Caco-2 (cell line): ENCODE data around the gene ATXN7. TPM values are rescaled to one million over a fixed set of nuclear protein-coding genes. Genes with fewer than 3 reads are reported as not detected.

Experiments used
- BruUV-seq: library from RNA; stranded (reverse); fragments of 400-500 nt; replicated peaks from 2 replicates; lab custom pipeline; 2021; lab: Mats Ljungman, UMichigan
- CTCF ChIA-PET: fragments of 300-600 bp; sonication (Branson Sonifier 250); formaldehyde crosslinking; loops from one replicate; lab custom pipeline; 2022; ENCODE audit warnings: antibody characterized with exemption; lab: Charles Lee
- POLR2A ChIA-PET: fragments of 300-600 bp; sonication (Branson Sonifier 250); formaldehyde crosslinking; loops from one replicate; lab custom pipeline; 2022; ENCODE audit warnings: antibody characterized with exemption; lab: Charles Lee
- DNase-seq, 2 experiments: peaks; one replicate each; pipeline versions ENCODE4 v3.0.0 to v3.0.0-alpha.2; 2020 to 2022
- H3K27me3 ChIP-seq: replicated peaks from 2 replicates; pipeline ENCODE4 v1.6.0; 2011; ENCODE audit warnings: low read length; ENCODE audit not compliant: control insufficient read depth, insufficient read depth
- H3K36me3 ChIP-seq: 2 replicates; pipeline ENCODE4 v1.5.1; 2011; ENCODE audit warnings: low read length; ENCODE audit not compliant: control insufficient read depth, insufficient read depth
- H3K4me1 ChIP-seq: fragments of 250-450 bp; sonication (Bioruptor Pico); 2 replicates; pipeline ENCODE4 v1.5.1; 2020; ENCODE audit warnings: mild to moderate bottlenecking
- H3K4me3 ChIP-seq: 2 replicates; pipeline ENCODE4 v1.5.1; 2011; ENCODE audit warnings: low read depth, mild to moderate bottlenecking, control low read depth, low read length
- H3K9me3 ChIP-seq: fragments of 250-450 bp; sonication (Bioruptor Pico); 2 replicates; pipeline ENCODE4 v1.5.1; 2020; ENCODE audit warnings: mild to moderate bottlenecking, moderate library complexity
- H3K27ac Mint-ChIP-seq: one replicate; pipeline ENCODE4 v1.8.0; 2022; ENCODE audit warnings: mixed read lengths; ENCODE audit not compliant: unreplicated experiment
- H3K27me3 Mint-ChIP-seq: one replicate; pipeline ENCODE4 v1.8.0; 2022; ENCODE audit warnings: mixed read lengths; ENCODE audit not compliant: insufficient read depth, unreplicated experiment
- H3K36me3 Mint-ChIP-seq: one replicate; pipeline ENCODE4 v1.8.0; 2022; ENCODE audit warnings: mild to moderate bottlenecking, mixed read lengths; ENCODE audit not compliant: insufficient read depth, unreplicated experiment
- H3K4me1 Mint-ChIP-seq: one replicate; pipeline ENCODE4 v1.8.0; 2022; ENCODE audit warnings: low read depth, mixed read lengths; ENCODE audit not compliant: unreplicated experiment
- H3K4me3 Mint-ChIP-seq: one replicate; pipeline ENCODE4 v1.8.0; 2022; ENCODE audit warnings: mild to moderate bottlenecking, moderate library complexity, mixed read lengths; ENCODE audit not compliant: unreplicated experiment
- H3K9me3 Mint-ChIP-seq: one replicate; pipeline ENCODE4 v1.8.0; 2022; ENCODE audit warnings: mixed read lengths; ENCODE audit not compliant: unreplicated experiment
- intact Hi-C: fragments of 100-400 bp; cut with micrococcal nuclease; formaldehyde crosslinking; loops from one replicate; pipeline ENCODE4 v1.10.0; 2022; ENCODE audit not compliant: unreplicated experiment
- total RNA-seq: library from RNA; stranded (reverse); gene quantifications from 2 replicates; pipeline ENCODE4 v1.2.3, GENCODE V29; 2022
- TF ChIP-seq, protein P1 (sequence below), 2 experiments: fragments of 200-600 bp in 1 of 2; IDR thresholded peaks; 1 replicate in 1 of 2; 2 replicates in 1 of 2; pipeline versions ENCODE4 v1.5.1 to v1.8.0; 2011 to 2022; ENCODE audit warnings: antibody characterized with exemption in 1 of 2, control low read depth in 1 of 2, inconsistent platforms in 1 of 2, low read depth in 1 of 2, low read length in 1 of 2, mild to moderate bottlenecking in 1 of 2, moderate library complexity in 1 of 2; ENCODE audit not compliant: insufficient read depth in 1 of 2, severe bottlenecking in 1 of 2, unreplicated experiment in 1 of 2

Gene ATXN7
- total RNA-seq, 1 experiment from 2014 or later: 22.5 TPM

DNA sequence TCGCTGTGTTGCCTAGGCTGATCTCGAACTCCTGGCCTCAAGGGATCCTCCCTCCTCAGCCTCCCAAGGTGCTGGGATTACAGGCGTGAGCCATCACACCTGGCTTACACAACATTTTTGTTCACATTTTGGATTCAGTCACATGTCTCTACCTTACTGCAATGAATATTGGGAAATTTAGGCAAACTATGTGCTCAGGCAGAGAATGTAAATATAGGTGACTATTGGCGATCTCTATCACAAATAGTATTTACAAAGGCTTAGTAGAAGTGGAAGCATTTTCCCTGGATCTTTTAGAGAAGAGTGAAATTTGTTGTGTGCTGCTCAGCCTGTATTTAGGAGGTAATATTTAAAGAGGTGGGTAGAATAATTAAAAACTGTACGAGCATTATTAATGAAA lies 27.9 kb downstream of the ATXN7 start:
- TF ChIP-seq, protein P1, sequence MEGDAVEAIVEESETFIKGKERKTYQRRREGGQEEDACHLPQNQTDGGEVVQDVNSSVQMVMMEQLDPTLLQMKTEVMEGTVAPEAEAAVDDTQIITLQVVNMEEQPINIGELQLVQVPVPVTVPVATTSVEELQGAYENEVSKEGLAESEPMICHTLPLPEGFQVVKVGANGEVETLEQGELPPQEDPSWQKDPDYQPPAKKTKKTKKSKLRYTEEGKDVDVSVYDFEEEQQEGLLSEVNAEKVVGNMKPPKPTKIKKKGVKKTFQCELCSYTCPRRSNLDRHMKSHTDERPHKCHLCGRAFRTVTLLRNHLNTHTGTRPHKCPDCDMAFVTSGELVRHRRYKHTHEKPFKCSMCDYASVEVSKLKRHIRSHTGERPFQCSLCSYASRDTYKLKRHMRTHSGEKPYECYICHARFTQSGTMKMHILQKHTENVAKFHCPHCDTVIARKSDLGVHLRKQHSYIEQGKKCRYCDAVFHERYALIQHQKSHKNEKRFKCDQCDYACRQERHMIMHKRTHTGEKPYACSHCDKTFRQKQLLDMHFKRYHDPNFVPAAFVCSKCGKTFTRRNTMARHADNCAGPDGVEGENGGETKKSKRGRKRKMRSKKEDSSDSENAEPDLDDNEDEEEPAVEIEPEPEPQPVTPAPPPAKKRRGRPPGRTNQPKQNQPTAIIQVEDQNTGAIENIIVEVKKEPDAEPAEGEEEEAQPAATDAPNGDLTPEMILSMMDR (IDR thresholded peaks at IDR 0.05; ENCODE audit: insufficient read depth in 1 of 2, low read depth in 1 of 2, low read length in 1 of 2, severe bottlenecking in 1 of 2, unreplicated experiment in 1 of 2): no peak
- CTCF ChIA-PET: no interaction called here
- intact Hi-C loops: loop anchor here (1.0 kb wide), 1 partner anchor 21 kb away; the partner anchor contains the start of gene SCAANT1
- peak in 1 of 2 experiments; percentile 36 for DNase-seq
- H3K4me1 ChIP-seq: no peaks in the 10 kb centered on the region
- no TSS peak for BruUV-seq
- Mint-ChIP-seq H3K36me3 (no peaks in the 10 kb centered on the region), H3K27me3 (no peaks in the 10 kb centered on the region), H3K4me3 (no peak overlapping the region), H3K9me3 (no peaks in the 10 kb centered on the region), H3K4me1 (no peaks in the 10 kb centered on the region), H3K27ac (no peak overlapping the region)
- H3K27me3 ChIP-seq: no peaks in the 10 kb centered on the region
- H3K9me3 ChIP-seq: no peaks in the 10 kb centered on the region
- POLR2A ChIA-PET: no interaction called here
- H3K36me3 ChIP-seq: no peaks in the 10 kb centered on the region
- H3K4me3 ChIP-seq: no peak overlapping the region

- ChIA-PET POLR2A (no interaction called here), CTCF (no interaction called here)
- Histone ChIP-seq H3K36me3 (no peaks in the 10 kb centered on the region), H3K9me3 (no peaks in the 10 kb centered on the region), H3K4me1 (no peaks in the 10 kb centered on the region), H3K4me3 (no peak overlapping the region), H3K27me3 (no peaks in the 10 kb centered on the region)
- intact Hi-C loops: no loop called here
- TF ChIP-seq, protein P1 (IDR thresholded peaks at IDR 0.05; ENCODE audit: insufficient read depth in 1 of 2, low read depth in 1 of 2, low read length in 1 of 2, severe bottlenecking in 1 of 2, unreplicated experiment in 1 of 2): no peak
- Mint-ChIP-seq H3K4me3 (no peak overlapping the region), H3K27me3 (no peaks in the 10 kb centered on the region), H3K4me1 (no peaks in the 10 kb centered on the region), H3K36me3 (peaks cover 5% of the 10 kb centered on the region), H3K9me3 (no peaks in the 10 kb centered on the region), H3K27ac (no peak overlapping the region)
- DNase-seq: no peak
- BruUV-seq: no TSS peak
These were observed 29.2 kb downstream of the ATXN7 start for GRCh38 chr3:63892773-63893352.

GRCh38 chr3:63895422-63896189 lies 31.9 kb downstream of the ATXN7 start:
- H3K9me3 Mint-ChIP-seq: no peaks in the 10 kb centered on the region
- Histone ChIP-seq H3K4me1 (no peaks in the 10 kb centered on the region), H3K4me3 (no peak overlapping the region), H3K27me3 (no peaks in the 10 kb centered on the region), H3K36me3 (no peaks in the 10 kb centered on the region; the same call in 1 of the 2 replicates), H3K9me3 (no peaks in the 10 kb centered on the region)
- POLR2A ChIA-PET: no interaction called here
- H3K4me1 Mint-ChIP-seq: no peaks in the 10 kb centered on the region
- CTCF ChIA-PET: no interaction called here
- TF ChIP-seq, protein P1 (IDR thresholded peaks at IDR 0.05; ENCODE audit: insufficient read depth in 1 of 2, low read depth in 1 of 2, low read length in 1 of 2, severe bottlenecking in 1 of 2, unreplicated experiment in 1 of 2): no peak
- no peak overlapping the region for H3K27ac Mint-ChIP-seq
- no peaks in the 10 kb centered on the region for H3K27me3 Mint-ChIP-seq
- H3K4me3 Mint-ChIP-seq: no peak overlapping the region
- no TSS peak for BruUV-seq
- intact Hi-C loops: no loop called here
- no peak for DNase-seq
- H3K36me3 Mint-ChIP-seq: peaks cover 9% of the 10 kb centered on the region
